K562 (cell line): ENCODE data around the gene OSBPL7. TPM values are rescaled to one million over a fixed set of nuclear protein-coding genes. Genes with fewer than 3 reads are reported as not detected.

ENCODE experiments used
- ATAC-seq: fragments of 200-7000 bp; cut with Tn5 transposase; 3 replicates; pipeline ENCODE4 v1.9.1; 2020; ENCODE audit warnings: moderate library complexity
- BruUV-seq: library from RNA; stranded (reverse); fragments of 400-500 nt; replicated peaks from 2 replicates; lab custom pipeline; 2021; lab: Mats Ljungman, UMichigan
- CTCF ChIA-PET: fragments of 300-600 bp; formaldehyde crosslinking; extraction: SDS; loops from one replicate; lab custom pipeline; 2021; ENCODE audit warnings: low intra/inter-chr PET ratio; lab: Yijun Ruan, JAX
- POLR2A ChIA-PET: fragments of 300-600, 350-650 bp; sonication (Branson Sonifier 250); formaldehyde crosslinking; extraction: SDS; loops from one replicate; lab custom pipeline; 2021; ENCODE audit warnings: antibody characterized with exemption, inconsistent platforms; lab: Yijun Ruan, JAX
- DNase-seq, 4 experiments: peaks; one replicate each; pipeline versions ENCODE4 v3.0.0 to v3.0.0-alpha.2; 2011 to 2018; ENCODE audit warnings: low spot score in 3 of 4, mixed read lengths in 3 of 4; ENCODE audit errors: extremely low read depth in 1 of 4
- FAIRE-seq: peaks from 2 replicates; lab custom pipeline; 2011; peaks lifted over from hg19 to GRCh38; lab: Jason Lieb, UNC
- H2AFZ ChIP-seq: 2 replicates; pipeline ENCODE4 v1.6.0; 2011; ENCODE audit warnings: low read depth, low read length, control low read depth, inconsistent platforms
- H3K27ac ChIP-seq: fragments of 200-600 bp; 3 replicates; pipeline ENCODE4 v1.8.0; 2011; ENCODE audit warnings: low read depth, mild to moderate bottlenecking, control low read depth, inconsistent platforms, low read length, moderate library complexity, mixed read lengths; ENCODE audit errors: extremely low read depth
- H3K27me3 ChIP-seq, 2 experiments: fragments of 300-600 bp in 1 of 2; 2 replicates in 1 of 2; 3 replicates in 1 of 2; pipeline versions ENCODE4 v1.6.0 to v1.8.0; 2011; ENCODE audit warnings: inconsistent platforms in 2 of 2, low read length in 2 of 2, mild to moderate bottlenecking in 1 of 2, mixed read lengths in 1 of 2, moderate library complexity in 1 of 2; ENCODE audit not compliant: control insufficient read depth in 2 of 2, insufficient read depth in 2 of 2
- H3K36me3 ChIP-seq: fragments of 300-600 bp; 3 replicates; pipeline ENCODE4 v1.8.0; 2011; ENCODE audit warnings: mild to moderate bottlenecking, low read length, inconsistent platforms; ENCODE audit not compliant: control insufficient read depth, insufficient read depth
- H3K4me1 ChIP-seq, 2 experiments: fragments of 200-600 bp in 1 of 2; replicated peaks in 1 of 2; 2 replicates in 1 of 2; 3 replicates in 1 of 2; pipeline versions ENCODE4 v1.5.1 to v1.8.0; 2011; ENCODE audit warnings: inconsistent platforms in 2 of 2, low read length in 2 of 2, mild to moderate bottlenecking in 1 of 2, mixed read lengths in 1 of 2, moderate library complexity in 1 of 2; ENCODE audit not compliant: control insufficient read depth in 2 of 2, insufficient read depth in 2 of 2
- H3K4me2 ChIP-seq: 2 replicates; pipeline ENCODE4 v1.6.1; 2011; ENCODE audit warnings: low read length, control low read depth, inconsistent platforms, mixed read lengths; ENCODE audit not compliant: insufficient read depth
- H3K4me3 ChIP-seq: fragments of 200-600 bp; sonication (generic), shearing (Covaris generic); 2 replicates; pipeline ENCODE4 v1.5.1; 2016; ENCODE audit warnings: control low read depth, inconsistent platforms
- H3K79me2 ChIP-seq: fragments of 200-600 bp; 3 replicates; pipeline ENCODE4 v1.8.0; 2011; ENCODE audit warnings: low read length, inconsistent platforms; ENCODE audit not compliant: control insufficient read depth, insufficient read depth
- H3K9ac ChIP-seq, 2 experiments: 2 replicates each; pipeline versions ENCODE4 v1.6.0 to v1.6.1; 2011; ENCODE audit warnings: low read depth in 2 of 2, low read length in 2 of 2, control low read depth in 1 of 2, inconsistent platforms in 1 of 2, mild to moderate bottlenecking in 1 of 2, mixed read lengths in 1 of 2; ENCODE audit not compliant: insufficient read depth in 1 of 2
- H3K9me1 ChIP-seq: one replicate; pipeline ENCODE4 v1.6.0; 2011; ENCODE audit warnings: inconsistent platforms, mild to moderate bottlenecking, low read length, moderate library complexity; ENCODE audit not compliant: control insufficient read depth, insufficient read depth
- H3K9me3 ChIP-seq: replicated peaks from 2 replicates; pipeline ENCODE4 v1.5.1; 2011; ENCODE audit warnings: low read depth, low read length, inconsistent platforms; ENCODE audit not compliant: control insufficient read depth, insufficient read depth
- H4K20me1 ChIP-seq: replicated peaks from 2 replicates; pipeline ENCODE4 v1.6.1; 2011; ENCODE audit warnings: low read length, inconsistent platforms, mixed read lengths; ENCODE audit not compliant: control insufficient read depth, insufficient read depth
- JUND ChIP-seq, 2 experiments: IDR thresholded peaks; 2 replicates in 1 of 2; 3 replicates in 1 of 2; pipeline ENCODE4 v1.6.1; 2011; ENCODE audit warnings: borderline replicate concordance in 2 of 2, low read depth in 2 of 2, low read length in 2 of 2, improper control_type of control experiment in 1 of 2, missing biosample characterization in 1 of 2, missing genetic modification characterization in 1 of 2, missing genetic modification reagents in 1 of 2
- KLF13 ChIP-seq: fragments of 450-650 bp; IDR thresholded peaks from 2 replicates; pipeline ENCODE4 v1.6.1; 2016; ENCODE audit warnings: missing genetic modification characterization, low read depth, mild to moderate bottlenecking, missing compliant biosample characterization, moderate library complexity, borderline replicate concordance
- LEF1 ChIP-seq: fragments of 450-650 bp; IDR thresholded peaks from 2 replicates; pipeline ENCODE4 v1.6.1; 2016; ENCODE audit warnings: mild to moderate bottlenecking
- NCOR1 ChIP-seq: fragments of 450-650 bp; IDR thresholded peaks from 2 replicates; pipeline ENCODE4 v1.6.1; 2016; ENCODE audit warnings: mild to moderate bottlenecking, moderate library complexity
- RCOR1 ChIP-seq, 2 experiments: IDR thresholded peaks; 2 replicates each; pipeline ENCODE4 v1.6.1; 2012; ENCODE audit warnings: low read depth in 2 of 2, low read length in 2 of 2, borderline replicate concordance in 1 of 2, improper control_type of control experiment in 1 of 2
- TRIM28 ChIP-seq: fragments of 450-650 bp; IDR thresholded peaks from 2 replicates; pipeline ENCODE4 v1.6.1; 2017
- WGBS: fragments of 100-300 bp; shearing (Covaris generic); methylation state at CpG from one replicate; pipeline ENCODE4 v1.1.6; 2016; ENCODE audit warnings: low coverage, mixed read lengths; ENCODE audit not compliant: insufficient coverage; ENCODE audit errors: missing lambda C conversion rate; 5-methylcytosine and 5-hydroxymethylcytosine counted together
- in situ Hi-C: fragments of 300-500 bp; cut with MboI; formaldehyde crosslinking; loops from 4 replicates; pipeline ENCODE4 v1.15.0; 2018; ENCODE audit warnings: inconsistent platforms, mixed read lengths
- intact Hi-C: fragments of 100-400 bp; cut with micrococcal nuclease; formaldehyde crosslinking; loops from 2 replicates; pipeline ENCODE4 v1.14.2; 2022
- polyA plus RNA-seq, 8 experiments: library from polyadenylated mRNA; depleted of rRNA in 4 of 8; stranded (reverse) in 5 of 8; unstranded in 3 of 8; fragments of >200 nt; fragmentation: Nextera tagmentation in 2 of 8; fragmentation: Illumina TruSeq in 1 of 8; extraction: Ambion mirVana in 2 of 8; extraction: Trizol in 1 of 8; gene quantifications; 2 replicates each; pipeline versions ENCODE4 v1.2.1 to v1.2.3, GENCODE V29; 2011 to 2014; ENCODE audit warnings: inconsistent platforms in 1 of 8, missing spikeins in 1 of 8
- total RNA-seq, 7 experiments: library from RNA; depleted of rRNA in 6 of 7; stranded (reverse); fragments of >200 nt in 6 of 7; fragmentation: Illumina TruSeq in 2 of 7; extraction: Trizol in 2 of 7; gene quantifications; 2 replicates each; pipeline versions ENCODE4 v1.2.1 to v1.2.3, GENCODE V29; 2011 to 2021; ENCODE audit warnings: low replicate concordance in 1 of 7
- TF ChIP-seq, protein P1 (sequence below), 2 experiments: fragments of 450-650 bp; IDR thresholded peaks; 2 replicates each; pipeline ENCODE4 v1.6.1; 2018; ENCODE audit warnings: mild to moderate bottlenecking in 2 of 2, low read depth in 1 of 2; ENCODE audit not compliant: partially characterized antibody in 2 of 2

Gene OSBPL7
- total and polyA plus RNA-seq, 9 of the 15 experiments (the other 6 are each of a cell fraction or from before 2014, with no cell fraction given), result 0.32 to 11.9 (median 5.8) TPM

DNA sequence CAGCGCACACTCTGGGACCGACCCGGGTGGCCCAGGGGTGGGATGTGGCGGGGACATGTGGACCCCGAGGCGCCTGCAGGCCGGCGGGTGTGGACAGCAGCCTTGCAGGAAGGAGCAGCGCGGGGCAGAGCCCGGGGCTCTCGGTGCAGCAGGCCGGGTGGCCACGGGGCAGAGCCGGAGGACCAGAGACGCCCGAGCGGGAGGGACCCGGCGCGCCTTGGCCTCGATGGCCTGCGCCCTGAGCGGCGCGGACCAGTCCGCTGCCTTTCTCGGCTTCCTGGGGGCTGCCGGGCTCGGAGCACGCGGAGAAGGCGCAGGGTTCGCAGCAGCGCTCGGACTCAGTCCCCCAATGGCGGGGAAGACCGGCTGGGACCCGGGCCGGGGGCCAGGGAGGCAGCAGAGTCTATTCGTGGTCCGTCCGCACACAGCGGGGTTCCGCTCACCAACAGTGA is 43.4 kb downstream of the OSBPL7 start:
- intact Hi-C loops (loop anchor here (5.0 kb wide), 2 partner anchors 54 to 114 kb away; partner anchors contain the start of genes LRRC46 and MRPL10), in situ Hi-C loops (no loop called here)
- Histone ChIP-seq H3K9me1 (no peaks in the 10 kb centered on the region), H3K9me3 (no peaks in the 10 kb centered on the region), H3K9ac (no peak overlapping the region; a peak in 1 of 4 replicates), H3K4me1 (peaks cover 0 to 6% of the 10 kb centered on the region in 2 experiments; a peak in 2 of 5 replicates), H3K4me2 (no peak overlapping the region), H3K79me2 (no peaks in the 10 kb centered on the region), H2AFZ (no peak overlapping the region), H3K27ac (no peak overlapping the region), H3K4me3 (no peak overlapping the region), H3K36me3 (no peaks in the 10 kb centered on the region), H3K27me3 (peaks cover 34 to 63% of the 10 kb centered on the region in 2 experiments), H4K20me1 (no peaks in the 10 kb centered on the region)
- ChIA-PET CTCF (no interaction called here), POLR2A (no interaction called here)
- BruUV-seq, result no TSS peak
- TF ChIP-seq NCOR1, result no peak
- TF ChIP-seq KLF13 (tag), result no peak
- no peak for TF ChIP-seq TRIM28
- DNase-seq (no peak), ATAC-seq (no peak), FAIRE-seq (no peak)
- WGBS, result 24% methylated on average over 38 of the region's 45 CpGs

DNA sequence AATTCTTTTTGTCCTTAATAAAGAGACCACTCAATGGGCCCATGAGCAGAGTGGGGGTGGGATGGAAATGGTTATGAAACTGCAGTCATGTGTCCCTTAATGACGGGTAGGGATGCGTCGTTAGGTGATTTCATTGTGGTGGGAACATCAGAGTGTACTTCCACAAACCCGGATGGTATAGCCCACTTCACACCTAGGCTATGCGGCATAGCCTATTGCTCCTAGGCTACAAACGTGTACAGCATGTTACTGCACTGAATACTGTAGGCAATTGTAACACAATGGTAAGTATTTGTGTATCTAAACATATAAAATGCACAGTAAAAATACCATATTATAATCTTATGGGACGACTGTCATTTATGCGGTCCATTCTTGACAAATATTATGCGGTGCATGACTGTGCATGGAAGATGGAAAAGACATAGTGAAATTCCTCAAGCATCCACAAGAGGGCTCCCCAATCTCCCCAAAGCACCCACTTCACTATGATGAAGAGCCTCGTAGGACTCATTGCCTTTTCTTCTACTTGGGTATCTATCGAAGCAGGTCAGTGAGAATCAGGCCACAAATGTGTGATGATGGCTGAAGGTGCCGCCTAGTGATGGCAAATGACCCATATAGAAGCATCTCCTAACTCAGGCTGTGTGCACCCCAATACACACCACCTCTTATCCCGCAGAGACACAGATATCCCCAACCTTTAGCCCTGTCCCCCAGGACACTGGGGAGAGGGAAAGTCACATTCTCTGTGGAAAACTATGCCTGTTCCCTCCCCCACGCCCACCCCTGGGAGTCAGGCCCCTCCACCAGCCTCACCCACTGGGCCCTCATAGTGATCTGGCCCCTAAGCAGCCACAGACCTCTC is 45.0 kb downstream of the OSBPL7 start:
- FAIRE-seq, result peak; percentile 97
- Histone ChIP-seq H3K36me3 (no peaks in the 10 kb centered on the region), H3K4me3 (no peak overlapping the region), H3K4me1 (peaks cover 0 to 6% of the 10 kb centered on the region in 2 experiments; a peak in 2 of 5 replicates), H3K9me1 (no peaks in the 10 kb centered on the region), H2AFZ (no peak overlapping the region), H3K9me3 (0 out of 2 replicates have a peak, but pooled peaks cover under 1% of the 10 kb centered on the region), H3K27me3 (peaks cover 30 to 58% of the 10 kb centered on the region in 2 experiments; a peak in 4 of 5 replicates), H3K27ac (no peak overlapping the region), H3K79me2 (no peaks in the 10 kb centered on the region), H3K9ac (no peak overlapping the region), H3K4me2 (no peak overlapping the region), H4K20me1 (no peaks in the 10 kb centered on the region)
- ChIA-PET POLR2A (no interaction called here), CTCF (interaction anchor here (0.6 to 1.4 kb wide), 2 partner anchors 26 to 765 kb away, joined by 3 to 6 read pairs; no protein-coding TSS in a partner anchor)
- peak; percentile 66 to 74 (median 70) for DNase-seq
- in situ Hi-C loops, result no loop called here
- ATAC-seq, result peak; percentile 97
- no TSS peak for BruUV-seq
- intact Hi-C loops, result loop anchor here (1.0 to 5.0 kb wide), 3 partner anchors 26 to 116 kb away; partner anchors contain the start of genes LRRC46 and MRPL10
- 19% methylated on average over 14 of the region's 14 CpGs for WGBS
- TF ChIP-seq JUND (IDR thresholded peaks at IDR 0.05; ENCODE audit: borderline replicate concordance, low read depth, low read length), result peak; percentile 16; the same call in 1 of the 2 replicates
- no peak for TF ChIP-seq JUND (tag; IDR thresholded peaks at IDR 0.05; ENCODE audit: borderline replicate concordance, low read depth, low read length)
- TF ChIP-seq, protein P1, sequence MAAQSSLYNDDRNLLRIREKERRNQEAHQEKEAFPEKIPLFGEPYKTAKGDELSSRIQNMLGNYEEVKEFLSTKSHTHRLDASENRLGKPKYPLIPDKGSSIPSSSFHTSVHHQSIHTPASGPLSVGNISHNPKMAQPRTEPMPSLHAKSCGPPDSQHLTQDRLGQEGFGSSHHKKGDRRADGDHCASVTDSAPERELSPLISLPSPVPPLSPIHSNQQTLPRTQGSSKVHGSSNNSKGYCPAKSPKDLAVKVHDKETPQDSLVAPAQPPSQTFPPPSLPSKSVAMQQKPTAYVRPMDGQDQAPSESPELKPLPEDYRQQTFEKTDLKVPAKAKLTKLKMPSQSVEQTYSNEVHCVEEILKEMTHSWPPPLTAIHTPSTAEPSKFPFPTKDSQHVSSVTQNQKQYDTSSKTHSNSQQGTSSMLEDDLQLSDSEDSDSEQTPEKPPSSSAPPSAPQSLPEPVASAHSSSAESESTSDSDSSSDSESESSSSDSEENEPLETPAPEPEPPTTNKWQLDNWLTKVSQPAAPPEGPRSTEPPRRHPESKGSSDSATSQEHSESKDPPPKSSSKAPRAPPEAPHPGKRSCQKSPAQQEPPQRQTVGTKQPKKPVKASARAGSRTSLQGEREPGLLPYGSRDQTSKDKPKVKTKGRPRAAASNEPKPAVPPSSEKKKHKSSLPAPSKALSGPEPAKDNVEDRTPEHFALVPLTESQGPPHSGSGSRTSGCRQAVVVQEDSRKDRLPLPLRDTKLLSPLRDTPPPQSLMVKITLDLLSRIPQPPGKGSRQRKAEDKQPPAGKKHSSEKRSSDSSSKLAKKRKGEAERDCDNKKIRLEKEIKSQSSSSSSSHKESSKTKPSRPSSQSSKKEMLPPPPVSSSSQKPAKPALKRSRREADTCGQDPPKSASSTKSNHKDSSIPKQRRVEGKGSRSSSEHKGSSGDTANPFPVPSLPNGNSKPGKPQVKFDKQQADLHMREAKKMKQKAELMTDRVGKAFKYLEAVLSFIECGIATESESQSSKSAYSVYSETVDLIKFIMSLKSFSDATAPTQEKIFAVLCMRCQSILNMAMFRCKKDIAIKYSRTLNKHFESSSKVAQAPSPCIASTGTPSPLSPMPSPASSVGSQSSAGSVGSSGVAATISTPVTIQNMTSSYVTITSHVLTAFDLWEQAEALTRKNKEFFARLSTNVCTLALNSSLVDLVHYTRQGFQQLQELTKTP (IDR thresholded peaks at IDR 0.05; ENCODE audit: low read depth in 1 of 2, partially characterized antibody in 2 of 2), result no peak
- TF ChIP-seq LEF1, result no peak
- 0 out of 4 replicates have a peak, but pooled peaks of 1 of the 2 experiments have one; percentile 11 for TF ChIP-seq RCOR1 (IDR thresholded peaks at IDR 0.05; ENCODE audit: borderline replicate concordance in 1 of 2, low read depth in 2 of 2, low read length in 2 of 2)
